ENCODE results near the gene FRMD5.

DNA sequence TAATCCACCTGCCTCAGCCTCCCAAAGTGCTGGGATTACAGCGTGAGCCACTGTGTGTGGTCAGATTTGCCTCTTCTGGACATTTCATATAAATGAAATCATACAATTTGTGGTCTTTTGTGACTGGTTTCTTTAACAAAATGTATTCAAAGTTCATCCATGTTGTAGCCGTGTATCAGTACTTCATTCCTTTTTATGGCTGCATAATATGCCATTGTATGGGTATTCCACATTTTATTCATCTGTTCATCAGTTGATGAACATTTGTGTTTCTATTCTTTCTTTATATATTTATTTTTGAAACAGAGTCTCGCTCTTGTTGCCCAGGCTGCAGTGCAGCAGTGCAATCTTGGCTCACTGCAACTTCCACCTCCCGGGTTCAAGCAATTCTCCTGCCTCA lies 342.5 kb downstream of the FRMD5 start:
- TF ChIP-seq, protein P1, sequence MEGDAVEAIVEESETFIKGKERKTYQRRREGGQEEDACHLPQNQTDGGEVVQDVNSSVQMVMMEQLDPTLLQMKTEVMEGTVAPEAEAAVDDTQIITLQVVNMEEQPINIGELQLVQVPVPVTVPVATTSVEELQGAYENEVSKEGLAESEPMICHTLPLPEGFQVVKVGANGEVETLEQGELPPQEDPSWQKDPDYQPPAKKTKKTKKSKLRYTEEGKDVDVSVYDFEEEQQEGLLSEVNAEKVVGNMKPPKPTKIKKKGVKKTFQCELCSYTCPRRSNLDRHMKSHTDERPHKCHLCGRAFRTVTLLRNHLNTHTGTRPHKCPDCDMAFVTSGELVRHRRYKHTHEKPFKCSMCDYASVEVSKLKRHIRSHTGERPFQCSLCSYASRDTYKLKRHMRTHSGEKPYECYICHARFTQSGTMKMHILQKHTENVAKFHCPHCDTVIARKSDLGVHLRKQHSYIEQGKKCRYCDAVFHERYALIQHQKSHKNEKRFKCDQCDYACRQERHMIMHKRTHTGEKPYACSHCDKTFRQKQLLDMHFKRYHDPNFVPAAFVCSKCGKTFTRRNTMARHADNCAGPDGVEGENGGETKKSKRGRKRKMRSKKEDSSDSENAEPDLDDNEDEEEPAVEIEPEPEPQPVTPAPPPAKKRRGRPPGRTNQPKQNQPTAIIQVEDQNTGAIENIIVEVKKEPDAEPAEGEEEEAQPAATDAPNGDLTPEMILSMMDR (IDR thresholded peaks at IDR 0.05; ENCODE audit: low read depth, low read length): no peak
- no peak for TF ChIP-seq EZH2phosphoT487 (IDR thresholded peaks at IDR 0.05; ENCODE audit: low read depth)

Measured in OCI-LY3 (cell line).